Uterus (tissue), 2 donors: ENCODE results near the gene OPN5.

ENCODE experiments used
- CTCF ChIP-seq, 4 experiments: fragments of 200-600 bp in 2 of 4; fragments of 450-650 bp in 2 of 4; sonication (generic) in 2 of 4; IDR thresholded peaks; one replicate each; pipeline ENCODE4 v1.5.1; 2016 to 2019; ENCODE audit warnings: antibody characterized with exemption in 4 of 4, mild to moderate bottlenecking in 2 of 4, moderate library complexity in 1 of 4
- POLR2A ChIP-seq, 2 donors: fragments of 450-650 bp; IDR thresholded peaks; one replicate each; pipeline ENCODE4 v1.6.1; 2016; ENCODE audit warnings: antibody characterized with exemption in 2 of 2, mild to moderate bottlenecking in 1 of 2, moderate library complexity in 1 of 2

- no peak for TF ChIP-seq POLR2A (IDR thresholded peaks at IDR 0.05)
- no peak for TF ChIP-seq CTCF (IDR thresholded peaks at IDR 0.05)
Observed at GRCh38 chr6:47741807-47742206, 40.0 kb upstream of the OPN5 start.
